Cardiac fibroblast (primary cell): ENCODE data around the gene SH3TC1.

Source experiments
- DNase-seq, 2 donors: peaks; one replicate each; pipeline versions ENCODE4 v3.0.0 to v3.0.0-alpha.2; 2010; ENCODE audit warnings: low read depth in 2 of 2
- H3K4me3 ChIP-seq, 2 donors: replicated peaks in 1 of 2; 1 replicate in 1 of 2; 2 replicates in 1 of 2; pipeline ENCODE4 v1.5.1; 2011; ENCODE audit warnings: low read depth in 2 of 2, low read length in 2 of 2, mild to moderate bottlenecking in 2 of 2, moderate library complexity in 1 of 2
- CTCF ChIP-seq: IDR thresholded peaks from one replicate; pipeline ENCODE4 v1.5.1; 2011; ENCODE audit warnings: low read depth, mild to moderate bottlenecking, low read length, inconsistent platforms

Gene SH3TC1

GRCh38 chr4:8182858-8183725 is 16.0 kb upstream of the SH3TC1 start:
- TF ChIP-seq CTCF = no peak
- no peak overlapping the region for H3K4me3 ChIP-seq
- peak; percentile 89 to 96 for DNase-seq

- peak in 1 of 2 donors; percentile 27 for DNase-seq
- TF ChIP-seq CTCF = no peak
- H3K4me3 ChIP-seq = no peak overlapping the region
Measured at GRCh38 chr4:8184061-8184460, 15.0 kb upstream of the SH3TC1 start.

GRCh38 chr4:8185295-8185694 is 13.8 kb upstream of the SH3TC1 start:
- peak; percentile 71 to 98 for DNase-seq

GRCh38 chr4:8185930-8186329 is 13.2 kb upstream of the SH3TC1 start:
- TF ChIP-seq CTCF = no peak
- no peak overlapping the region for H3K4me3 ChIP-seq
- no peak for DNase-seq

More at GRCh38 chr4:8185295-8185694, 13.8 kb upstream of the SH3TC1 start:
- no peak overlapping the region for H3K4me3 ChIP-seq
- no peak for TF ChIP-seq CTCF

GRCh38 chr4:8188085-8188484 is 11.0 kb upstream of the SH3TC1 start:
- H3K4me3 ChIP-seq = no peak overlapping the region
- TF ChIP-seq CTCF = no peak
- peak in 1 of 2 donors; percentile 41 for DNase-seq

- peak in 1 of 2 donors; percentile 67 for DNase-seq
Measured at GRCh38 chr4:8188743-8189550, 10.1 kb upstream of the SH3TC1 start.

More at GRCh38 chr4:8188743-8189550, 10.1 kb upstream of the SH3TC1 start:
- H3K4me3 ChIP-seq = no peak overlapping the region
- TF ChIP-seq CTCF = no peak
